GM20431 (cell line): ENCODE measurements around the gene THBS1.

Source experiments
- in situ Hi-C: fragments of 300-500 bp; cut with MseI, MboI; formaldehyde crosslinking; loops from one replicate; pipeline ENCODE4 v1.15.0; 2020; ENCODE audit warnings: low sequenced_read_pairs; ENCODE audit not compliant: unreplicated experiment

THBS1 gene

GRCh38 chr15:39580485-39581241 lies at the start of gene THBS1:
TSS of gene THBS1 (plus strand) at chr15:39581079. CDS start at chr15:39581858, 779 bp downstream.
- in situ Hi-C loops, result loop anchor here (25.0 kb wide), 3 partner anchors 268 to 868 kb away; no protein-coding TSS in a partner anchor

GRCh38 chr15:39534996-39535395 lies 45.9 kb upstream of the THBS1 start:
- in situ Hi-C loops, result no loop called here

- in situ Hi-C loops, result no loop called here
Observed at GRCh38 chr15:39535466-39535865, 45.4 kb upstream of the THBS1 start.

GRCh38 chr15:39538936-39539335 lies 41.9 kb upstream of the THBS1 start:
- in situ Hi-C loops, result no loop called here

GRCh38 chr15:39539466-39539865 lies 41.4 kb upstream of the THBS1 start:
- in situ Hi-C loops, result no loop called here

- in situ Hi-C loops, result no loop called here
Observed at GRCh38 chr15:39539973-39540558, 40.8 kb upstream of the THBS1 start.

- in situ Hi-C loops, result no loop called here
Observed at GRCh38 chr15:39542385-39543065, 38.4 kb upstream of the THBS1 start.

GRCh38 chr15:39543651-39544050 lies 37.2 kb upstream of the THBS1 start:
- in situ Hi-C loops, result no loop called here

- in situ Hi-C loops, result no loop called here
Observed at GRCh38 chr15:39546842-39547241, 34.0 kb upstream of the THBS1 start.

- in situ Hi-C loops, result no loop called here
Observed at GRCh38 chr15:39548561-39548960, 32.3 kb upstream of the THBS1 start.

GRCh38 chr15:39549912-39550311 lies 31.0 kb upstream of the THBS1 start:
- in situ Hi-C loops, result no loop called here

- in situ Hi-C loops, result no loop called here
Observed at GRCh38 chr15:39551476-39551875, 29.4 kb upstream of the THBS1 start.

- in situ Hi-C loops, result no loop called here
Observed at GRCh38 chr15:39552556-39552955, 28.3 kb upstream of the THBS1 start.

- in situ Hi-C loops, result no loop called here
Observed at GRCh38 chr15:39553947-39554693, 26.8 kb upstream of the THBS1 start.

- in situ Hi-C loops, result no loop called here
Observed at GRCh38 chr15:39554746-39555387, 26.0 kb upstream of the THBS1 start.

- in situ Hi-C loops, result no loop called here
Observed at GRCh38 chr15:39555885-39556284, 25.0 kb upstream of the THBS1 start.

- in situ Hi-C loops, result no loop called here
Observed at GRCh38 chr15:39556461-39556860, 24.4 kb upstream of the THBS1 start.

GRCh38 chr15:39558421-39558820 lies 22.5 kb upstream of the THBS1 start:
- in situ Hi-C loops, result no loop called here

- in situ Hi-C loops, result no loop called here
Observed at GRCh38 chr15:39564972-39565665, 15.8 kb upstream of the THBS1 start.
